HG02678 (cell line): ENCODE measurements around the gene NQO2.
"Not testable (repeated sequence)": the region's sequence is repeated elsewhere in the genome, so short reads cannot be mapped to it uniquely, and the experiment has no call there.

Experiments used
- ATAC-seq: cut with Tn5 transposase; IDR thresholded peaks from one replicate; pipeline ENCODE4 v1.9.1; 2021; ENCODE audit warnings: mild to moderate bottlenecking, moderate library complexity; ENCODE audit not compliant: unreplicated experiment

The NQO2 gene

GRCh38 chr6:2969549-2969948 is 30.1 kb upstream of the NQO2 start:
- ATAC-seq = no peak

GRCh38 chr6:2970034-2970685 is 29.5 kb upstream of the NQO2 start:
- ATAC-seq = no peak

GRCh38 chr6:2970753-2971419 is 28.8 kb upstream of the NQO2 start:
- ATAC-seq = no peak

DNA sequence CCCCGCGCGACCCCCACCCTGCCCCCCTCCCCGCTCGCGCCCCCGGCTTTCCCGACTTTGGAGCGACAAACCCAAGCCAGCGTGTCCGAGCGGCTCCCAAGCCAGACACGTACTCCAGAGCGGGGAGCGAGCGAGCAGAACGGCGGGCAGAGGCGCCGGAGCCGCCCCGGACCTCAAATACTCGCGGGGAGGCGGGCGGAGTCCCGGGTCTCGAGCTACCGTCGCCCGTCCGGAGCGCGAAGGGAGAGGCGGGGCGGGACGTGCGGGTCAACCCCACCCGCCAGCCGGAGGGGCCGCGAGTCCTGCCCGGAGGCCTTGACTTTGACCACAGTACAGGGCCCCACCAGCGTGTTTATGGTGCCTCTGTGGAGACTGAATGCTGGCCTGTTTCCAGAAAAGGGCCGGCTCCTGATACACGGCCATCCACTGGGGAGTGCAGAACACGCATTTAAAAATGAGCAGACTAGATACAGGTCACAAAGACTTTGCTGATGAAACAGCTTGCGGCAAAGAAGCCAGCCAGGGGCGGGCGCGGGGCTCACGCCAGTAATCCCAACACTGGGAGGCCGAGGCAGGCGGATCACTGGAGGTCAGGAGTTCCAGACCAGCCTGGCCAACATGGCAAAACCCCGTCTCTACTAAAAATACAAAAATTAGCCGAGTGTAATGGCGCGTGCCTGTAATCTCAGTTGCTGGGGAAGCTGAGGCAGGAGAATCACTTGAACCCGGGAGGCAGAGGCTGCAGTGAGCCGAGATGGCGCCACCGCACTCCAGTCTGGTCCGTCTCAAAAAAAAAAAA is 28.1 kb upstream of the NQO2 start, which contains the start of gene SERPINB6:
SERPINB6 (minus strand) TSS at position 148 of the 799 bp plus-strand sequence. CDS start 12,235 bp downstream, outside the sequence.
- ATAC-seq = no peak

DNA sequence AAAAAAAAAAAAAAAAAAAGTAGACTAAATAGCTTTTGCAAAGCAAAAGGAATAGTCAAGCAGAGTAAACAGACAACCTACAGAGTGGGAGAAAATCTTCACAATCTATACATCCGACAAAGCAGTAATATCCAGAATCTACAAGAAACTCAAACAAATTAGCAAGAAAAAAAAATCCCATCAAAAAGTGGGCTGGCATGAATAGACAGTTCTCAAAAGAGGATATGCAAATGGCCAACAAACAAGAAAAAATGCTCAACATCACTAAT is 27.5 kb upstream of the NQO2 start:
- not testable (repeated sequence) for ATAC-seq

GRCh38 chr6:2972685-2973084 is 27.0 kb upstream of the NQO2 start:
- ATAC-seq = not testable (repeated sequence)

GRCh38 chr6:2973180-2973579 is 26.5 kb upstream of the NQO2 start:
- not testable (repeated sequence) for ATAC-seq

- ATAC-seq = no peak
These were observed 26.0 kb upstream of the NQO2 start for GRCh38 chr6:2973676-2974075.

- ATAC-seq = no peak
These were observed 23.6 kb upstream of the NQO2 start for GRCh38 chr6:2976060-2976459.

GRCh38 chr6:2976571-2977085 is 23.1 kb upstream of the NQO2 start:
- ATAC-seq = no peak

DNA sequence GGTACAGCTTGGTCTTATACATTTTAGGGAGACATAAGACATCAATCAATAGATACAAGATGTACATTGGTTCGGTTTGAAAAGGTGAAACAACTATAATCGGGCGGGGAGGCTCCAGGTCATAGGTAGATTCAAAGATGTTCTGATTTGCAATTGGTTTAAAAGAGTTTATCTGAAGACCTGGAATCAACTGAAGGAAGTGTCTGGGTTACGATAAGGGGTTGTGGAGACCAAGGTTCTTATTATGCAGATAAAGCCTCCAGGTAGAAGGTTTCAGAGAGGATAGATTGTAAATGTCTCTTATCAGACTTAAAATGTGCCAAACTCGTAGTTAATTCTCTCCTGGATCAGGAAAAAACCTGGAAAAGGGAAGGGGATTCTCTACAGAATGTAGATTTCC is 22.4 kb upstream of the NQO2 start:
- no peak for ATAC-seq

DNA sequence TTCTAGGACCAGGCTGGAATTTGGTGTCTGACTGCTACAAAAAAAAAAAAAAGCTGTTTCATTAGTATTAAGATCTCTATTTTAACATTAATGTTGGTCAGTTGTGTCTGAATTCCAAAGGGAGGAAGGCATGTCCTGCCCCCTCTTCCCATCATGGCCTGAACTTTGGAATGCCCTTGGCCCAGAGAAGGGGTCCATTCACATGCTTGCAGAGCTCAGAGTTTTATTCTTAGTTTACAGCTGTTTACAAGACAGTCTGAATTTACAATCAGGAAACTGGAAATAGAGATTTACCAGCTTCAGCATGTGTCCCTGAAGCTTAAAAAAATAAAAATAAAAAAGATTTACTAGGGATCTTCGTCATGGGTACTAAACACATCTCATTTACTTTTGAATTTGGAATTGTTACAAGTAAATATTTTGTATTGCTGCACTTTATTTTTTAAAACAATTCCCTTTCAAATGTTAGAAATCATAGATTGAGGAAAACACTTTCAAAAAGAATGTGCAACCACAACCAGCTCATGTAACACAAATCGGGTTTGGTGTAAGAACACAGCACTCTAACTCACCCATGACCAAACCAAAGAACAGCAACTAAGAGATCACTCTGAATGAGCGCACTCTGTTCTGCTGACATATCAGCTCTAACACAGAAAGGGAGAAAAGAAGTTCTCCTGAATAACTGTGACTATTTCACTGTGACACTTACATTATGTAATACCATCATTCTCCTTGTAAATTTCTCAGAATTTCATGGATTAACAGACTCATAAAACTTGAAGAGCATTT is 21.7 kb upstream of the NQO2 start:
- no peak for ATAC-seq

DNA sequence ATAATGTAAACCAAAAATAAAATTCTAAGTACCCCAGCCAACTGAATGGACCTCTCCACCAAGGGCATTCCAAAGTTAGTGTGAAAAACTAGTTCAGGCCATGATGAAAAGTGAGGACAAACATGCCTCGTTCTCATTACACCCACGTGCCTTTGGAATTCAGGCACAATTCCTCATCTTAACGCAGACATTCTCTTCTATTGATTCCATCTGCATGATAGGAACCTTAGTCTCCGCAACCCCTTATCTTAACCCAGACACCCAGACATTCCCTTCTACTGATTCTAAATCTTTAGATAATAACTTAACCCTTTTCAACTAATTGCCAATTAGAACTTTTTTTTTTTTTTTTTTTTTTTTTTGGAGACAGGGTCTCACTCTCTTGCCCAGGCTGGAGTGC is 20.8 kb upstream of the NQO2 start:
- ATAC-seq = no peak

DNA sequence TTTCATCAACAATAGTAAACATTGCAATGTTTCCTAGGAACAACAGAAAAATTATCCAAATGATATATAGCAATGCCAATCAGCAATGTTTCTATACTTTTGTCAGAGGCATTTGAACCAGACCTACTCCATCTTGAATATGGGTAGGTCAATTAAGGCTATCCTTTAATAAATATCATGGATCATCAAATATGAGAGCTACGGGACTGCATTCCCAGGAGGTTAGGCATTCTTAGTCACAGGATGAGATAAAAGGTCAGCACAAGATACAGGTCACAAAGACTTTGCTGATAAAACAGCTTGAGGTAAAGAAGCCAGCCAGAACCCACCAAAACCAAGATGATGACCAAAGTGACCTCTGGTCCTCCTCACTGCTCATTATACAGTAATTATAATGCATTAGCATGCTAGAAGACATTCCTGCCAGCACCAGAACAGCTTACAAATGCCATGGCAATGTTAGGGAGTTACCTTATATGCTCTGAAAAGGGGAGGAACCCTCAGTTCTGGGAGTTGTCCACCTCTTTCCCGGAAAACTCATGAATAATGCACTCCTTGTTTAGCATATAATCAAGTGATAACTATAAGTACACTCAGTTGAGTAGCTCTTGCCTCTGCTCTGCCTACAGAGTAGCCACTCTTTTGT is 19.8 kb upstream of the NQO2 start:
- no peak for ATAC-seq

DNA sequence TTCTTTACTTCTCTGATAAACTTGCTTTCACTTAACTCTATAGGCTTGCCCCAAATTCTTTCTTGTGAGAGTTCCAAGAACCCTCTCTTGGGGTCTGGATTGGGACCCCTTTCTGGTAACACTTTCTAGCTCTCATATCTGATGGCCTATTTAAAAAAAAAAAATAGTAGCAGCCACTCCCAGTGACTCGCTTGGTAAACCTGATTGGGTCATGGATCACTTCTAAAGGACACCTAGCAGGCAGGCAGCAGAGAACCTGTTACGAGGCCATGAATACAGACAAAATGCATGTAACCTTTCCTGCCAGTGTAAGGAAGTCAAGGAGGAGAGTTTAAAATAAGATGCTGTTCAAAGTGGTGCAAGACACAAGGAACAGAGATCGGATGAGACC is 19.2 kb upstream of the NQO2 start:
- ATAC-seq = no peak

GRCh38 chr6:2982426-2983117 is 17.1 kb upstream of the NQO2 start:
- no peak for ATAC-seq

DNA sequence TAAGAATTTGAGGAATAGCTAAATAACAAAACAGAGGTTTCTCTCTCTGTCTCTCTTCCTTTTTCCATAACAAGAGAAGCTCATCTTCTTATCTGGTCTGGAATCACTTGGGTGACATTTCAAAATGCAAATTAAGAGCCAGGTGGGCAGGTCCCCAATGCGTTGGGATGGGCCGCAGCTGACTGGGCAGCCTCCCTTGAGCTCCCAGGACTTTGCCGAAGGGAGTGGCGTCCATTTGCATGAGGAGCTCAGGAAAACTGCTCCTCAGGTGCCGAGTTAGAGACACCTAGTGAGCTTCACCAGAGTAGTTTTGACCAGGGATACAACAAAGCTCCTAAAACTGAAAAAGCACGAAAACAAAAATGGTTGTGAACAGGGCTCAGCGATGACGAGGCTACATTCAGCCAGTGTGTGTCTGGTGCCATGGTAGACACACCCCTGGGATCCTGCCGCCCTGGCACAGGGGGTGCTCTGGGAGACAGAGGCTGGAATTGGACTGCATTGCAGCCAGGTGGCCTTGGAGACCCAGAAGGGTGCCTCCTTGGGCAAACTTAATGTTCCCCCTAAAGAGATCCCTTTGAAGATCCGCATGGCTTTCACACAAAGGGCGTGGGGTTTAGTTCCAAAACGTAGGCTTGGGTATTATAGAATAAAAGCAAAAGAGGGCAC is 14.8 kb upstream of the NQO2 start:
- ATAC-seq = no peak

DNA sequence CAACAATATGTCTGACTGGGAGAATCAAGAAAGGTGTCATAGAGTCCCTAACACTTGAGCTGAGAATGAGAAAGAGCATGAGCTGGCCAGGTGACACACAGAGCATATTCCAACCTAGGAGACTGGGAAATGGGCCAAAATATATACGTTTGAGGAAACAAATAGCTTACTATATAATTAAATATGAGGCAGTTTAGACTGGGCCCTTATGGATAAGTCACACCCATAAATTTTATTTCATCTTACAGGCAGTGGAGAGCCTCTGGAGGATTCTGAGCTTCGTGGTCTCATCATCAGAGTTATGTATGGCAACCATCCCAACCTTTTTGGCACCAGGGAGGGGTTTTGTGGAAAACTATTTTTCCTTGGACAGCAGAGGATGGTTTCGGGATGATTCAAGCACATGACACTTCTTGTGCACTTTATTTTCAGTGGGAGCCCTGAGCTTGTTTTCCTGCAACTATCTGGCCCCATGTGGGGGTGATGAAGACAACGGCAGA is 12.9 kb upstream of the NQO2 start:
- ATAC-seq = no peak

DNA sequence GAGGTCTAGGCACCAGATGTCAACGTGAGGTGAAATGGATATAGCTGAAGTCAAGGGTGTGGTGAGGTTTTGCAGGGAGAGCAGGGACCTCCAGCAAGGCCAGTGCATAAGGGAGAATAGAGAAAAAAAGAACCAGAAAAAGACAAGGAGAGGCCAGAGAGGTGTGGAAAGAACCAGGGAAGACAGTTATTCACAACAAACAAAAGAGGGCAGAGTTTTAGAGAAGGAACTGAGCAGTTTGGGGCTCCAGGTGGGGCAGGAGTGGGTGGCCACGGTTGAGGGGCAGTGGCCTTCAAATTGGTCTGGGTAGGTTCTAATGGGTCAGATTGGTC is 11.6 kb upstream of the NQO2 start:
- no peak for ATAC-seq
